Fibroblast of skin of left quadriceps (primary cell): ENCODE data around the gene FCGR3A.
"Not testable (repeated sequence)": the region's sequence is repeated elsewhere in the genome, so short reads cannot be mapped to it uniquely, and the experiment has no call there.

ENCODE experiments used
- DNase-seq, 2 experiments: peaks; one replicate each; pipeline ENCODE4 v3.0.0-alpha.2; 2013; ENCODE audit warnings: low read depth in 2 of 2

FCGR3A gene

DNA sequence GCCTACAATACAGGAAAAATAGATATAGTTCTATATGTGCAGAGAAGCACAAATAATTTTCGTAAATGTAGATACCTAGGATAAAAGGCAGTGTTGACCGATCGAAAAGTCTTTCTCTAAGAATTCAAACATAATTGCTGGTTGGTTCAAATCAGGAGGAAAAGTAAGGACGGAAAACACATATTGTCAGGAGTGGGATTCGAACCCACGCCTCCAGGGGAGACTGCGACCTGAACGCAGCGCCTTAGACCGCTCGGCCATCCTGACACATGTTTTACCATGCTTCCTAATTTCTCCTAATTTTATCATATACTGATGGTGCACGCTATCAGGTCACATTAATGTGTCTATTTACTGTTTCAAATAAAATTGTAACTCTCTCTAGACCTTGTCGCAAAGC lies 19.5 kb downstream of the FCGR3A start:
- not testable (repeated sequence) for DNase-seq

- not testable (repeated sequence) for DNase-seq
Observed at GRCh38 chr1:161529463-161530104, 20.0 kb downstream of the FCGR3A start.

GRCh38 chr1:161528550-161528949 lies 21.1 kb downstream of the FCGR3A start:
- DNase-seq: not testable (repeated sequence)

DNA sequence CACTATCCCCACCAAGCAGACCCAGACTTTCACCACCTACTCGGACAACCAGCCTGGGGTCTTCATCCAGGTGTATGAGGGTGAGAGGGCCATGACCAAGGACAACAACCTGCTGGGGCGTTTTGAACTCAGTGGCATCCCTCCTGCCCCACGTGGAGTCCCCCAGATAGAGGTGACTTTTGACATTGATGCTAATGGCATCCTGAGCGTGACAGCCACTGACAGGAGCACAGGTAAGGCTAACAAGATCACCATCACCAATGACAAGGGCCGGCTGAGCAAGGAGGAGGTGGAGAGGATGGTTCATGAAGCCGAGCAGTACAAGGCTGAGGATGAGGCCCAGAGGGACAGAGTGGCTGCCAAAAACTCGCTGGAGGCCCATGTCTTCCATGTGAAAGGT lies 23.7 kb downstream of the FCGR3A start:
- not testable (repeated sequence) for DNase-seq

DNA sequence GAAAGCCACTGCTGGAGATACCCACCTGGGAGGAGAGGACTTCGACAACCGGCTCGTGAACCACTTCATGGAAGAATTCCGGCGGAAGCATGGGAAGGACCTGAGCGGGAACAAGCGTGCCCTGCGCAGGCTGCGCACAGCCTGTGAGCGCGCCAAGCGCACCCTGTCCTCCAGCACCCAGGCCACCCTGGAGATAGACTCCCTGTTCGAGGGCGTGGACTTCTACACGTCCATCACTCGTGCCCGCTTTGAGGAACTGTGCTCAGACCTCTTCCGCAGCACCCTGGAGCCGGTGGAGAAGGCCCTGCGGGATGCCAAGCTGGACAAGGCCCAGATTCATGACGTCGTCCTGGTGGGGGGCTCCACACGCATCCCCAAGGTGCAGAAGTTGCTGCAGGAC lies 24.3 kb downstream of the FCGR3A start:
- not testable (repeated sequence) for DNase-seq

GRCh38 chr1:161524742-161525291 lies 24.8 kb downstream of the FCGR3A start:
- DNase-seq: not testable (repeated sequence)

GRCh38 chr1:161523817-161524741 lies 25.5 kb downstream of the FCGR3A start, which contains the start of gene HSPA6:
HSPA6 (plus strand) TSS chr1:161524540; CDS start chr1:161524659, 119 bp downstream.
- DNase-seq: peak in 1 of 2 experiments; percentile 53

DNA sequence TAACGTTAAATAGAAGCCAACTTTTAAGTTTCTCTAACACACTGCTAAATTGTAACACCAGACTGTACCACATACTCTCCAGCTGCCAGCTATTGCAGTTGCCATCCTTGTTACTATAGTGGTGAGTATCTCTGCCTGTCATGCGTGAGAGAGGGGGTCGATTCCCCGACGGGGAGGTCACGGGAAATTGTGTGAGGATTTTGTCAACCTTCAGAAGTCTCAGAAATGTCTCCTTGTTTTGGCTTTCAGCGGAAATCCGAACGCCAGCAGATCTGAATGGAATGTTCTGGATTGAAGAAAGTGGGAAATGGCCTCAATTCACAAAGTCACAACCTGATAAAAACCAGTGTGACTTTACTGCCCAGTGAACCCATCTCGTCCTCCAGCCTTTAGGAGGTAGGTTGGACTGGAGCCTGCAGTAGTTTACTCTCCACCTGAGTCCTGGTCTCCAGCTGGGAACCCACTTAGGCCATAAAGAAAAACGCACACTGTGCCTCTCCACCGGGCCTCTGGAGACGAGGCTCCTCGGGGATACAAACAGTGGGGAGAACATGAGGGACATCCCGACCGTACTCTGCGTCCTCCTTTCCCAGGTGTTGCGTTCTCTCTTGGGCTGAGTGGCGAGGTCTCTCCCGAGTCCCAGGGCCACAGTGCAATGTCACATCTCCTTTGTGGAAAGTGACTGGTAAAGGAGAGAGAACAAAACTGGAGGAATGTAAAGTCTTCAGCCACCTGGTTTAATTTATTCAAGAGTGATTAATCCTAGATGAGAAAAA lies 26.4 kb downstream of the FCGR3A start:
- DNase-seq: not testable (repeated sequence)

GRCh38 chr1:161513953-161514352 lies 35.7 kb downstream of the FCGR3A start:
- DNase-seq: not testable (repeated sequence)

- DNase-seq: not testable (repeated sequence)
Observed at GRCh38 chr1:161513448-161513780, 36.2 kb downstream of the FCGR3A start.

GRCh38 chr1:161512636-161513447 lies 36.8 kb downstream of the FCGR3A start:
- not testable (repeated sequence) for DNase-seq

GRCh38 chr1:161511756-161512060 lies 37.9 kb downstream of the FCGR3A start:
- DNase-seq: no peak

DNA sequence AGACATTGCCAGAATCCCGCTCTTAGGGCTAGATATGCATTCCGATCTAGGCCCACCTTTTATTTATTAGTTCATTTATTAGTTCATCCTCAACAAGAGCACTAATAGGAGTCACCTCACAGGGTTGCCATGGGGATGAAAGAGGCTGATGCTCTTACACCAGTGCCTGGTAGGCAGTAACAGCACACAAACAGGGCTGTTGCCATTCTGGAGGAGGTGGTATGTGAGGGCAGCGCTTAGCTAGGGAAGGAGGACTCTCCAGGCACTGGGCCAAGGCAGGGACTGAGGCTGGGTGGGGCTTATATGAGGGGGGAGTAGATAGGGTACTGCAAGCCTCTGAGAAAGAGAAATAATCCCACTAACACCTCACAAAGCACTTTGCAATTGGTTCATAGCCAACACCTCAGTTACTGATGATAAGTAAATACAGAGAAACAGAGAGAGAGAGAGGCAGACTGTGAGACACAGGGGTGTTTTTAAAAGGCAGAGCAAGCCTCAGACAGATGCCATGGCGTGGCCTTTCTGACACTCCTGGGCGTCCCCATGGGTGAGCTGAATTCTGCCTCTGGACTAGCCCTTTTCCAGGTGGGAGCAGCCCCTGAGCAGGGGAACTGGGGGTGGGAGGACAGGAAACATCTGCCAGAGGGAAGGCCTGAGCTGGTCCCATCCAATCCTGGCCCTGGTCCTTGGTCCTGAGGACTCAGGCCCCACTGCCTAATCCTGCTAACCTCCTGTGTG lies 38.4 kb downstream of the FCGR3A start:
- DNase-seq: no peak

DNA sequence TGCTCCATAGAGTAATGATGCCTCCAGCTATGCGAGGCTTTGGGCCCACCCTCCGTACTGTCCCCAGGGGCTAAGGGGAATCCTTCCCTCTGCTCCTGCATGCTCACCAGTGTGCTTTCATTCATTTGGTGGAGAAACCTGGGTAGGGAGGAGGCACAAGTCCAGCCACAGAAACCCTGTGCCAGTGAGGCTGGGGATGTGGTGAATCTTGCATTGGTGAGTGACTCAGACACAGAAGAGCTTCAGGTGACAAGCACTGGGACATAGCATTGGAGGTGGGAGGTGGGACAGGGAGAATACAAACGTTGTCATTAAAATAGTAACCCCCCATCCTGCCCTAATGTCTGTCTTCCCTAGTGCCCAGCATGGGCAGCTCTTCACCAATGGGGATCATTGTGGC lies 39.1 kb downstream of the FCGR3A start:
- DNase-seq: no peak

DNA sequence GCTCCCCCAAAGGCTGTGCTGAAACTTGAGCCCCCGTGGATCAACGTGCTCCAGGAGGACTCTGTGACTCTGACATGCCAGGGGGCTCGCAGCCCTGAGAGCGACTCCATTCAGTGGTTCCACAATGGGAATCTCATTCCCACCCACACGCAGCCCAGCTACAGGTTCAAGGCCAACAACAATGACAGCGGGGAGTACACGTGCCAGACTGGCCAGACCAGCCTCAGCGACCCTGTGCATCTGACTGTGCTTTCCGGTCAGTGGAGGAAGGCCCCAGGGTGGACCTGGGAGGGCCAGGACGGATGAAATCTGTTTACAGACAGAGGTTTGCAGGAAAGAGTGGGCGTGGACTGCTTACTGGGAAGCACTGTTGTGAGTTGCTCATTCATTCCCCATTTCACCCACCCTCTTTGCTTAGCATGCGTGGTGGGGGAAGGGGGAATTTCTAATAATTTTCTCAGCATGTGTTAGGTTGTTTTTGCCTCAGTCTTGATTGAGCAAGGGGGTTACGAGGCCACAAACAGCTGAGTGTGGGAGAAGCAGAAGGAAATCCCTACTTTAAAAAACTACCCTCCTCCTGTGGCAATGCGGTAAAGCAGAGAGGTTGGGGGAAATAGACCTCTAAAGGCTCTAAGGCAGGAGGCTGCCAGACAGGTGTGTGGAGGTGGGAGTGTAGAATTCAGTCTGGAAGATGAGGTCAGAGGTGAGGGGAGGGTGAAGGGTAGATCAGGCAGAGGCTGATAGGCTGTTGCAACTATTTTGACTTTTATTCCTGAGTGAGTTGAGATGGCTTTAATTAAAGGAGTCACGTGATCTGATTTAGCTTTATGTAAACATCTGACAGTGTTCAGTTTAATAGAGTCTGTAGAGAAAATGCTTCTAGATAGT lies 43.0 kb downstream of the FCGR3A start:
- no peak for DNase-seq

DNA sequence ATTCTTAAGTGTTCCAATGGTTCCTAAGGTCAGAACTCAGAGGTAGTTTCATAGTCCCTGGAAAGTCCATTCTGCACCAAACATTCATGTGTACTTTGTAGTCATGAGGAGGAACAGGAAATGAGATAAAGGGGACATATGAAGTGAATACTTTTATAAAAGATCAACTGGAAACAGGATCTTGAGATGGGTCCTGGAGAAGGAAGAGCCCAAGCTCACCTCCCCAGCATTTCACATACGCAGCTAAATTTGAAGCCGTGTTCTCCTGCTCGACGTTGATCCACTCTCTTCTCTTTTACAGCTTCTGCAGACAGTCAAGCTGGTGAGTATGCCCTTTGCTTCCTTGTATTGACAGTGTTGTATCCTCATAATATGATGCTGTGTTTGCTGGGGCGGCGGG lies 43.9 kb downstream of the FCGR3A start:
- no peak for DNase-seq

- no peak for DNase-seq
Observed at GRCh38 chr1:161503394-161503748, 46.2 kb downstream of the FCGR3A start.

GRCh38 chr1:161502641-161503393 lies 46.8 kb downstream of the FCGR3A start:
- DNase-seq: no peak

- no peak for DNase-seq
Observed at GRCh38 chr1:161502181-161502580, 47.4 kb downstream of the FCGR3A start.
